HepG2 (cell line): ENCODE measurements around the gene CCNI2. TPM values are rescaled to one million over a fixed set of nuclear protein-coding genes. Genes with fewer than 3 reads are reported as not detected.

ENCODE experiments used
- ATAC-seq: fragments of 200-7000 bp; cut with Tn5 transposase; 3 replicates; pipeline ENCODE4 v1.9.1; 2020; ENCODE audit warnings: mild to moderate bottlenecking, moderate library complexity
- BruUV-seq: library from RNA; stranded (reverse); fragments of 400-500 nt; replicated peaks from 2 replicates; lab custom pipeline; 2021; lab: Mats Ljungman, UMichigan
- CTCF ChIA-PET: fragments of 300-600 bp; formaldehyde crosslinking; extraction: SDS; loops from one replicate; lab custom pipeline; 2021; ENCODE audit warnings: low total read pairs, inconsistent platforms, low intra/inter-chr PET ratio; lab: Yijun Ruan, JAX
- POLR2A ChIA-PET: fragments of 350-600 bp; sonication (Branson Sonifier 250); formaldehyde crosslinking; loops from one replicate; lab custom pipeline; 2020; ENCODE audit warnings: antibody characterized with exemption, inconsistent platforms; lab: Yijun Ruan, JAX
- DNase-seq: peaks from one replicate; pipeline ENCODE4 v3.0.0-alpha.2; 2015; ENCODE audit warnings: low spot score
- FAIRE-seq: peaks from 3 replicates; lab custom pipeline; 2011; peaks lifted over from hg19 to GRCh38; lab: Jason Lieb, UNC
- H2AFZ ChIP-seq: one replicate; pipeline ENCODE4 v1.6.1; 2011; ENCODE audit warnings: low read length, inconsistent platforms
- H3K27ac ChIP-seq: fragments of 300-600 bp; 3 replicates; pipeline ENCODE4 v1.8.0; 2011; ENCODE audit warnings: mixed run types, mild to moderate bottlenecking, mixed read lengths, low read length, inconsistent platforms; ENCODE audit not compliant: insufficient read depth; ENCODE audit errors: extremely low read length
- H3K27me3 ChIP-seq, 2 experiments: fragments of 200-600 bp in 1 of 2; 2 replicates in 1 of 2; 3 replicates in 1 of 2; pipeline versions ENCODE4 v1.6.0 to v1.8.0; 2011; ENCODE audit warnings: low read length in 2 of 2, mild to moderate bottlenecking in 2 of 2, moderate library complexity in 2 of 2, inconsistent platforms in 1 of 2; ENCODE audit not compliant: insufficient read depth in 2 of 2, control insufficient read depth in 1 of 2
- H3K36me3 ChIP-seq, 2 experiments: fragments of 200-600 bp in 1 of 2; replicated peaks in 1 of 2; 2 replicates in 1 of 2; 3 replicates in 1 of 2; pipeline versions ENCODE4 v1.5.1 to v1.8.0; 2011; ENCODE audit warnings: low read length in 2 of 2, inconsistent platforms in 1 of 2; ENCODE audit not compliant: insufficient read depth in 2 of 2, control insufficient read depth in 1 of 2
- H3K4me1 ChIP-seq: 2 replicates; pipeline ENCODE4 v1.5.1; 2012; ENCODE audit warnings: low read length, inconsistent platforms; ENCODE audit not compliant: insufficient read depth
- H3K4me2 ChIP-seq: 2 replicates; pipeline ENCODE4 v1.6.0; 2011; ENCODE audit warnings: low read depth, low read length, inconsistent platforms
- H3K4me3 ChIP-seq, 3 experiments: fragments of 200-600 bp in 1 of 3; sonication (generic), shearing (Covaris generic) in 1 of 3; replicated peaks in 1 of 3; 2 replicates each; pipeline ENCODE4 v1.5.1; 2011 to 2016; ENCODE audit warnings: low read length in 3 of 3, inconsistent platforms in 2 of 3, low read depth in 2 of 3, mild to moderate bottlenecking in 2 of 3, control low read depth in 1 of 3, mixed read lengths in 1 of 3; ENCODE audit not compliant: insufficient read depth in 1 of 3
- H3K79me2 ChIP-seq: one replicate; pipeline ENCODE4 v1.6.1; 2011; ENCODE audit warnings: low read length, inconsistent platforms; ENCODE audit not compliant: insufficient read depth
- H3K9ac ChIP-seq: 2 replicates; pipeline ENCODE4 v1.6.0; 2011; ENCODE audit warnings: mild to moderate bottlenecking, low read depth, low read length, inconsistent platforms; ENCODE audit not compliant: insufficient read depth
- H3K9me3 ChIP-seq: 2 replicates; pipeline ENCODE4 v1.5.1; 2012; ENCODE audit warnings: mild to moderate bottlenecking, low read length
- H4K20me1 ChIP-seq: 2 replicates; pipeline ENCODE4 v1.6.0; 2011; ENCODE audit warnings: inconsistent platforms, mild to moderate bottlenecking, low read length, moderate library complexity; ENCODE audit not compliant: insufficient read depth
- POLR2G ChIP-seq: fragments of 200-400 bp; formaldehyde crosslinking; IDR thresholded peaks from 2 replicates; pipeline ENCODE4 v1.6.1; 2018; ENCODE audit warnings: mild to moderate bottlenecking, low read depth, low read length, moderate library complexity
- ZKSCAN8 ChIP-seq: IDR thresholded peaks from 2 replicates; pipeline ENCODE4 v1.6.1; 2016; ENCODE audit warnings: borderline replicate concordance, missing genetic modification reagents, missing compliant biosample characterization
- ZNF17 ChIP-seq: sonication (generic); formaldehyde crosslinking; IDR thresholded peaks from 2 replicates; pipeline ENCODE4 v1.5.0; 2020; ENCODE audit warnings: mild to moderate bottlenecking, missing genetic modification reagents
- ZNF670 ChIP-seq: sonication (generic); formaldehyde crosslinking; IDR thresholded peaks from 2 replicates; pipeline ENCODE4 v1.8.0; 2022; ENCODE audit warnings: mild to moderate bottlenecking, missing genetic modification reagents, borderline replicate concordance
- WGBS: methylation state at CpG from one replicate; pipeline ENCODE4 v1.1.6; 2017; ENCODE audit warnings: low lambda C conversion rate; 5-methylcytosine and 5-hydroxymethylcytosine counted together
- in situ Hi-C: cut with HindIII; loops from 2 replicates; pipeline ENCODE4 v1.10.0; 2017; ENCODE audit warnings: low pct_unique_long_range_greater_than_20kb; ENCODE audit not compliant: extremely low pct_ligation_motif_present
- intact Hi-C: fragments of 100-400 bp; cut with micrococcal nuclease; formaldehyde crosslinking; loops from one replicate; pipeline ENCODE4 v1.10.0; 2022; ENCODE audit not compliant: unreplicated experiment
- polyA plus RNA-seq, 8 experiments: library from polyadenylated mRNA; depleted of rRNA in 3 of 8; stranded (reverse) in 7 of 8; unstranded in 1 of 8; fragments of >200 nt; fragmentation: Illumina TruSeq in 4 of 8; extraction: Trizol in 4 of 8; gene quantifications; 2 replicates each; pipeline versions ENCODE4 v1.2.1 to v1.2.3, GENCODE V29; 2011 to 2016; ENCODE audit warnings: low read depth in 4 of 8, missing spikeins in 1 of 8, mixed read lengths in 1 of 8; ENCODE audit not compliant: insufficient read depth in 1 of 8
- total RNA-seq, 5 experiments: library from RNA; depleted of rRNA; stranded (reverse); fragments of >200 nt; fragmentation: Illumina TruSeq; extraction: Trizol; gene quantifications; 2 replicates each; pipeline ENCODE4 v1.2.3, GENCODE V29; 2016; ENCODE audit warnings: low read depth in 1 of 5

The CCNI2 gene
- total and polyA plus RNA-seq, 2 of the 13 experiments (the other 11 are each of a cell fraction or from before 2014, with no cell fraction given): not detected

DNA sequence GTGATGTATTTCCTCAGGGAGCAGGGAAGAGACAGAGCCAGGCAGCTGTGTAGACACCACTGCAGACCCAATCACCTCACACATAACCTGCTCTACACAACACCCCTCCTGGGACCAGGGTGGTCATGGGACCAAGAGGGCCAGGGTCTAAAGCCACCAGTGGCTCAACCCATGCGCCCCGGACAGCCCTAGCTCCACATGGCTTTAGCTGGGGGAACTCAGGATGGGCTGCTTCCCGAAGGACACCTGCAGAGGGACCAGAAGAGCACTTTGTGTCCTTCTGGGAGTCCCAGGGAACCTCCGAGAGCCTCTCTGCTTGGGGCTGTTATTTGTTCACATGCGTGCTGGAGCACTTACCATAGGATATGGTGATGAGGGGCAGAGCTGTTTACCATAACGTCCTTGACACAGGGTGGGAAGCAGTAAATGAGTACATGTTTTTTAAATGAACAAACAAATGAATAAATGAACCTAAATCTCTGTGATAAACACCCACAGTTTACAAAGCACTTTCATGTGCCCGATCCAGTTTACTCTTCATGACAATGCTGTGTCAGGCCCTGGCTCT lies 17.5 kb downstream of the CCNI2 start:
- CTCF ChIA-PET: no interaction called here
- Histone ChIP-seq H2AFZ (no peak overlapping the region), H3K9me3 (no peaks in the 10 kb centered on the region), H3K4me2 (no peak overlapping the region), H3K36me3 (peaks cover 15 to 58% of the 10 kb centered on the region in 2 experiments; a peak in 4 of 5 replicates)
- no peak for TF ChIP-seq ZKSCAN8 (CRISPR knock-in tag)
- TF ChIP-seq POLR2G: no peak
- no peak for TF ChIP-seq ZNF17
- TF ChIP-seq, all 625 proteins: peak for 0
- 97% methylated on average over 5 of the region's 7 CpGs for WGBS
- POLR2A ChIA-PET: no interaction called here
- in situ Hi-C loops: no loop called here
- Histone ChIP-seq H3K27ac (no peak overlapping the region), H3K27me3 (no peaks in the 10 kb centered on the region), H3K79me2 (peaks cover 20% of the 10 kb centered on the region), H4K20me1 (no peaks in the 10 kb centered on the region), H3K4me3 (no peak overlapping the region), H3K4me1 (no peaks in the 10 kb centered on the region), H3K9ac (no peak overlapping the region)
- intact Hi-C loops: no loop called here
- BruUV-seq: no TSS peak
- DNase-seq (no peak), FAIRE-seq (no peak), ATAC-seq (no peak)

- H3K4me1 ChIP-seq: peaks cover 1% of the 10 kb centered on the region
- no peak overlapping the region for H2AFZ ChIP-seq
- 96% methylated on average over 10 of the region's 12 CpGs for WGBS
- intact Hi-C loops (no loop called here), in situ Hi-C loops (no loop called here)
- no peak overlapping the region for H3K27ac ChIP-seq
- ATAC-seq (no peak), FAIRE-seq (no peak), DNase-seq (no peak)
- no peak overlapping the region for H3K4me3 ChIP-seq
- H3K27me3 ChIP-seq: no peaks in the 10 kb centered on the region
- peaks cover 14 to 51% of the 10 kb centered on the region in 2 experiments; a peak in 4 of 5 replicates for H3K36me3 ChIP-seq
- ChIA-PET POLR2A (no interaction called here), CTCF (no interaction called here)
- H3K79me2 ChIP-seq: peaks cover 22% of the 10 kb centered on the region
- no peak overlapping the region for H3K9ac ChIP-seq
- no peaks in the 10 kb centered on the region for H3K9me3 ChIP-seq
- TF ChIP-seq ZNF670: no peak
- no peaks in the 10 kb centered on the region for H4K20me1 ChIP-seq
- H3K4me2 ChIP-seq: no peak overlapping the region
- no TSS peak for BruUV-seq
Observed at GRCh38 chr5:132765311-132766019, 18.2 kb downstream of the CCNI2 start.
